H9 (cell line): ENCODE measurements around the gene MCRIP2. TPM values are rescaled to one million over a fixed set of nuclear protein-coding genes. Genes with fewer than 3 reads are reported as not detected.

ENCODE experiments used
- DNase-seq: peaks from one replicate; pipeline ENCODE4 v3.0.0-alpha.2; 2017
- H2AFZ ChIP-seq: one replicate; pipeline ENCODE4 v1.6.1; 2013; ENCODE audit warnings: mild to moderate bottlenecking, low read length, control low read depth, moderate library complexity
- H2AK5ac ChIP-seq: 2 replicates; pipeline ENCODE4 v1.6.1; 2013; ENCODE audit warnings: low read length, control low read depth, mixed read lengths; ENCODE audit not compliant: insufficient read length
- H2BK120ac ChIP-seq: one replicate; pipeline ENCODE4 v1.6.1; 2013; ENCODE audit warnings: low read depth, mild to moderate bottlenecking, low read length, control low read depth, inconsistent platforms; ENCODE audit not compliant: poor library complexity, severe bottlenecking
- H2BK12ac ChIP-seq: 2 replicates; pipeline ENCODE4 v1.6.1; 2013; ENCODE audit warnings: low read length, control low read depth, mixed read lengths, low read depth; ENCODE audit not compliant: insufficient read length
- H2BK15ac ChIP-seq: 2 replicates; pipeline ENCODE4 v1.6.1; 2013; ENCODE audit warnings: low read depth, low read length, control low read depth
- H2BK20ac ChIP-seq: one replicate; pipeline ENCODE4 v1.6.1; 2013; ENCODE audit warnings: low read depth, mild to moderate bottlenecking, low read length, control low read depth, inconsistent platforms; ENCODE audit not compliant: poor library complexity, severe bottlenecking
- H2BK5ac ChIP-seq: 2 replicates; pipeline ENCODE4 v1.6.1; 2013; ENCODE audit warnings: low read length, control low read depth, mixed read lengths; ENCODE audit not compliant: insufficient read length
- H3K14ac ChIP-seq: 2 replicates; pipeline ENCODE4 v1.6.1; 2013; ENCODE audit warnings: low read length, control low read depth; ENCODE audit not compliant: insufficient read depth
- H3K18ac ChIP-seq: 2 replicates; pipeline ENCODE4 v1.6.1; 2013; ENCODE audit warnings: low read depth, mild to moderate bottlenecking, mixed read lengths, low read length, control low read depth; ENCODE audit not compliant: insufficient read length
- H3K23ac ChIP-seq: 2 replicates; pipeline ENCODE4 v1.6.1; 2013; ENCODE audit warnings: low read length, control low read depth, mixed read lengths, low read depth; ENCODE audit not compliant: insufficient read length
- H3K23me2 ChIP-seq: 2 replicates; pipeline ENCODE4 v1.6.1; 2013; ENCODE audit warnings: low read depth, mild to moderate bottlenecking, mixed read lengths, low read length, control low read depth; ENCODE audit not compliant: insufficient read length, poor library complexity, severe bottlenecking
- H3K27ac ChIP-seq: 2 replicates; pipeline ENCODE4 v1.5.1; 2013; ENCODE audit warnings: low read length, control low read depth, mixed read lengths, low read depth; ENCODE audit not compliant: insufficient read length
- H3K27me3 ChIP-seq: 2 replicates; pipeline ENCODE4 v1.6.1; 2013; ENCODE audit warnings: low read length, control low read depth, inconsistent platforms; ENCODE audit not compliant: insufficient read depth
- H3K4ac ChIP-seq: 2 replicates; pipeline ENCODE4 v1.6.1; 2013; ENCODE audit warnings: low read depth, mild to moderate bottlenecking, control low read depth, inconsistent platforms, low read length, moderate library complexity
- H3K4me1 ChIP-seq: 2 replicates; pipeline ENCODE4 v1.6.1; 2013; ENCODE audit warnings: low read length, control low read depth, inconsistent platforms; ENCODE audit not compliant: insufficient read depth
- H3K4me2 ChIP-seq: 2 replicates; pipeline ENCODE4 v1.6.1; 2013; ENCODE audit warnings: low read length, control low read depth, mixed read lengths; ENCODE audit not compliant: insufficient read length, insufficient read depth
- H3K56ac ChIP-seq: 2 replicates; pipeline ENCODE4 v1.6.1; 2013; ENCODE audit warnings: low read depth, mild to moderate bottlenecking, mixed read lengths, low read length, control low read depth; ENCODE audit not compliant: insufficient read length
- H3K79me1 ChIP-seq: 2 replicates; pipeline ENCODE4 v1.6.1; 2013; ENCODE audit warnings: low read depth, mild to moderate bottlenecking, moderate library complexity, low read length, control low read depth, inconsistent platforms; ENCODE audit not compliant: insufficient read depth, poor library complexity, severe bottlenecking
- H3K79me2 ChIP-seq: 2 replicates; pipeline ENCODE4 v1.6.1; 2013; ENCODE audit warnings: low read length, control low read depth, inconsistent platforms; ENCODE audit not compliant: insufficient read depth
- H3K9ac ChIP-seq: 2 replicates; pipeline ENCODE4 v1.6.1; 2013; ENCODE audit warnings: low read length, control low read depth, mixed read lengths; ENCODE audit not compliant: insufficient read length; ENCODE audit errors: extremely low read depth
- H3K9me3 ChIP-seq: one replicate; pipeline ENCODE4 v1.6.1; 2013; ENCODE audit warnings: low read depth, low read length, inconsistent platforms; ENCODE audit not compliant: control insufficient read depth
- H3T11ph ChIP-seq: one replicate; pipeline ENCODE4 v1.6.1; 2013; ENCODE audit warnings: mild to moderate bottlenecking, low read length, control low read depth, inconsistent platforms
- H4K20me1 ChIP-seq: one replicate; pipeline ENCODE4 v1.6.1; 2013; ENCODE audit not compliant: control insufficient read depth, insufficient read length, insufficient read depth
- H4K5ac ChIP-seq: 2 replicates; pipeline ENCODE4 v1.6.1; 2013; ENCODE audit warnings: low read depth, mild to moderate bottlenecking, mixed read lengths, low read length, control low read depth; ENCODE audit not compliant: insufficient read length
- H4K8ac ChIP-seq: replicated peaks from 2 replicates; pipeline ENCODE4 v1.6.1; 2013; ENCODE audit warnings: low read length, control low read depth, mixed read lengths, low read depth; ENCODE audit not compliant: insufficient read length
- H4K91ac ChIP-seq: 2 replicates; pipeline ENCODE4 v1.6.1; 2013; ENCODE audit warnings: low read depth, mild to moderate bottlenecking, moderate library complexity, mixed read lengths, low read length, control low read depth; ENCODE audit not compliant: insufficient read length
- H3K27ac Mint-ChIP-seq, 3 experiments: 2 replicates in 2 of 3; 3 replicates in 1 of 3; pipeline ENCODE4 v1.8.0; 2020 to 2021; ENCODE audit warnings: mixed read lengths in 3 of 3, mild to moderate bottlenecking in 1 of 3, moderate library complexity in 1 of 3
- H3K27me3 Mint-ChIP-seq: 2 replicates; pipeline ENCODE4 v1.8.0; 2021; ENCODE audit warnings: low read depth, mild to moderate bottlenecking, moderate library complexity, mixed read lengths
- H3K36me3 Mint-ChIP-seq, 3 experiments: 2 replicates in 2 of 3; 3 replicates in 1 of 3; pipeline ENCODE4 v1.8.0; 2020 to 2021; ENCODE audit warnings: low read depth in 3 of 3, mixed read lengths in 3 of 3; ENCODE audit not compliant: insufficient read depth in 1 of 3
- H3K4me1 Mint-ChIP-seq, 2 experiments: 2 replicates each; pipeline ENCODE4 v1.8.0; 2020; ENCODE audit warnings: mixed read lengths in 2 of 2
- H3K4me3 Mint-ChIP-seq, 2 experiments: 2 replicates in 1 of 2; 3 replicates in 1 of 2; pipeline ENCODE4 v1.8.0; 2020 to 2021; ENCODE audit warnings: mild to moderate bottlenecking in 2 of 2, mixed read lengths in 2 of 2, moderate library complexity in 1 of 2
- H3K9me3 Mint-ChIP-seq, 2 experiments: 2 replicates in 1 of 2; 3 replicates in 1 of 2; pipeline ENCODE4 v1.8.0; 2020; ENCODE audit warnings: mild to moderate bottlenecking in 2 of 2, mixed read lengths in 2 of 2, moderate library complexity in 1 of 2
- CTCF ChIP-seq: fragments of 200-600 bp; sonication (generic); conservative IDR thresholded peaks from 3 replicates; pipeline ENCODE4 v1.8.0; 2021; ENCODE audit warnings: antibody characterized with exemption, mild to moderate bottlenecking
- WGBS: extraction: QIAGEN DNeasy Blood & Tissue Kit; methylation state at CpG from one replicate; pipeline ENCODE4 v1.1.7; 2013; ENCODE audit warnings: missing lambda C conversion rate, low lambda C conversion rate, mixed read lengths; ENCODE audit not compliant: insufficient read length; ENCODE audit errors: extremely low coverage; 5-methylcytosine and 5-hydroxymethylcytosine counted together
- total RNA-seq: library from RNA; stranded (reverse); gene quantifications from 2 replicates; pipeline ENCODE4 v1.2.1, GENCODE V29; 2021

MCRIP2 gene
- total RNA-seq, 1 experiment from 2014 or later, result 52.5 TPM

DNA sequence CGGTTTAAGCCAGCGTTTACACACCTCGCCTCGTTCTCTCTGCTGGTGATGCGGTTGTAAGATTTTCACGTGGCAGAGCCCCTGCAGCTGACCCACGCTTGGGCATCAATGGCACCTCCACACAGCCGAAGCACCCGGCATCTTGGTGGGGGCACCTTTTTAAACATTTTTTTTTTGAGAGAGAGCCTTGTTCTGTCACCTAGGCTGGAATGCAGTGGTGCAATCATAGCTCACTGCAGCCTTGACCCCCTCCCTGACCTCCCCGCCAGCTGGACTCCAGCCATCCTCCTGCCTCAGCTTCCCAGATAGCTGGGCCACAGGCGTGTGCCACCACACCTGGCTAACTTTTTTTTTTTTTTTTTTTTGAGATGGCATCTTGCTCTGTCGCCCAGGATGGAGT lies 12.4 kb downstream of the MCRIP2 start:
- no CpG with 5 or more reads among the region's 12 CpGs for WGBS
- Histone ChIP-seq H2BK12ac (no peak overlapping the region), H2BK15ac (no peak overlapping the region), H3K4ac (no peak overlapping the region), H3T11ph (no peak overlapping the region), H3K56ac (no peak overlapping the region), H3K4me1 (no peaks in the 10 kb centered on the region), H3K9me3 (no peaks in the 10 kb centered on the region), H4K5ac (no peak overlapping the region), H2AFZ (no peak overlapping the region), H2BK120ac (no peak overlapping the region), H2BK20ac (no peak overlapping the region), H3K4me2 (no peak overlapping the region), H4K20me1 (no peaks in the 10 kb centered on the region), H4K8ac (no peak overlapping the region), H2AK5ac (no peak overlapping the region), H2BK5ac (no peak overlapping the region), H3K23ac (no peak overlapping the region), H3K27me3 (no peaks in the 10 kb centered on the region), H3K14ac (no peak overlapping the region), H3K79me2 (no peaks in the 10 kb centered on the region), H3K9ac (no peak overlapping the region), H3K27ac (no peak overlapping the region), H3K79me1 (no peaks in the 10 kb centered on the region), H4K91ac (no peak overlapping the region), H3K23me2 (no peaks in the 10 kb centered on the region), H3K18ac (no peak overlapping the region)
- H3K27me3 Mint-ChIP-seq, result no peaks in the 10 kb centered on the region
- peaks cover 0 to 2% (median 0%) of the 10 kb centered on the region in 3 experiments; a peak in 1 of 7 replicates for H3K36me3 Mint-ChIP-seq
- no peak for TF ChIP-seq CTCF
- DNase-seq, result no peak
- peaks cover 0 to 4% of the 10 kb centered on the region in 2 experiments; a peak in 1 of 4 replicates for H3K4me1 Mint-ChIP-seq
- no peaks in the 10 kb centered on the region for H3K9me3 Mint-ChIP-seq
- H3K27ac Mint-ChIP-seq, result no peak overlapping the region
- no peak overlapping the region for H3K4me3 Mint-ChIP-seq
